ENCODE measurements around the gene FAM237B.

The FAM237B gene

DNA sequence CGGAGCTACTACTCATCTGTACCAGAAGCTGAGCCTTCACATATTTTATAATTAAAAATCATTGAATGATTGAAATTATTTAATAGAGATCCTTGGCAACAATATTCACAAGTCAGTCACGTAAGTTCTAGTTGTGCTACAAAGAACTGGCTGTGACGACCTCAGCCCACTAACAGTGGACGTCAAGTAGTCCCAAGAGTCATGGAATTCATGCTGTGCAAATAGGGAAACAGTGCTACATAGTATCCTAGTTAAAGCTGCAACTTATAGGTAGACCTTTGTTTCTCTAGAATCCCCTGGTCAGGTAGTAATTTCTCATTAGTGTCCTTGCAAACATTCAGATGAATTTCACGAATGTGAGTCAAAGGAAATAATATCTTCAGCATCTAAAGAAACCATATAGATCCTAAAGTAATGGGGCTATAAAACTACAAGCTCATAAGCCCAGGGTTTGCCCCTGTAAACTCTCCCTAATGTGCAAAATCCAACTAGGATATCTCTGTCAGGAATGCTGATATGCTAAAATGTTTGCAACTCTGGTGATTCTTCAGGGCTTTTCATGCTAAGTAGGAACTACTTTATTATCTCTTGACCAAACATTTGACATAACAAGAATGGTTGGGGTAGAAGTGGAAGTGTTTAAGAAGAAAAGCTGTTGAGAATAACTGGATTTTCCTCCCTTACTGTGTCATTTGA is 44.9 kb downstream of the FAM237B start:
- no peaks in the 10 kb centered on the region for H3K27me3 ChIP-seq (ENCODE audit: insufficient read depth, low read length)
- no peak overlapping the region for H3K27ac ChIP-seq (ENCODE audit: low read depth, low read length, poor library complexity, severe bottlenecking)
- no peaks in the 10 kb centered on the region for H3K79me2 ChIP-seq (ENCODE audit: insufficient read depth, low read length)
- no peak overlapping the region for H3K4me3 ChIP-seq (ENCODE audit: low read depth, low read length, poor library complexity, severe bottlenecking)
- H3K4me1 ChIP-seq (ENCODE audit: insufficient read depth, low read length, severe bottlenecking): no peaks in the 10 kb centered on the region
- H3F3A ChIP-seq (ENCODE audit: insufficient read depth, low read length): no peaks in the 10 kb centered on the region
- H3K9ac ChIP-seq (ENCODE audit: low read length): no peak overlapping the region
- H2AFZ ChIP-seq (ENCODE audit: low read length): no peak overlapping the region
- TF ChIP-seq, protein P1, sequence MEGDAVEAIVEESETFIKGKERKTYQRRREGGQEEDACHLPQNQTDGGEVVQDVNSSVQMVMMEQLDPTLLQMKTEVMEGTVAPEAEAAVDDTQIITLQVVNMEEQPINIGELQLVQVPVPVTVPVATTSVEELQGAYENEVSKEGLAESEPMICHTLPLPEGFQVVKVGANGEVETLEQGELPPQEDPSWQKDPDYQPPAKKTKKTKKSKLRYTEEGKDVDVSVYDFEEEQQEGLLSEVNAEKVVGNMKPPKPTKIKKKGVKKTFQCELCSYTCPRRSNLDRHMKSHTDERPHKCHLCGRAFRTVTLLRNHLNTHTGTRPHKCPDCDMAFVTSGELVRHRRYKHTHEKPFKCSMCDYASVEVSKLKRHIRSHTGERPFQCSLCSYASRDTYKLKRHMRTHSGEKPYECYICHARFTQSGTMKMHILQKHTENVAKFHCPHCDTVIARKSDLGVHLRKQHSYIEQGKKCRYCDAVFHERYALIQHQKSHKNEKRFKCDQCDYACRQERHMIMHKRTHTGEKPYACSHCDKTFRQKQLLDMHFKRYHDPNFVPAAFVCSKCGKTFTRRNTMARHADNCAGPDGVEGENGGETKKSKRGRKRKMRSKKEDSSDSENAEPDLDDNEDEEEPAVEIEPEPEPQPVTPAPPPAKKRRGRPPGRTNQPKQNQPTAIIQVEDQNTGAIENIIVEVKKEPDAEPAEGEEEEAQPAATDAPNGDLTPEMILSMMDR (IDR thresholded peaks at IDR 0.05; ENCODE audit: low read length): no peak
- no peak for TF ChIP-seq EZH2 (IDR thresholded peaks at IDR 0.05; ENCODE audit: borderline replicate concordance, low read length)
- H3K9me3 ChIP-seq (ENCODE audit: low read length): no peaks in the 10 kb centered on the region
- no peaks in the 10 kb centered on the region for H3K9me2 ChIP-seq (ENCODE audit: low read depth, low read length)
- no peak overlapping the region for H3K4me2 ChIP-seq (ENCODE audit: low read length)
- H3K36me3 ChIP-seq (ENCODE audit: insufficient read depth, low read length): no peaks in the 10 kb centered on the region
- H4K20me1 ChIP-seq (ENCODE audit: insufficient read depth, low read length): no peaks in the 10 kb centered on the region

DNA sequence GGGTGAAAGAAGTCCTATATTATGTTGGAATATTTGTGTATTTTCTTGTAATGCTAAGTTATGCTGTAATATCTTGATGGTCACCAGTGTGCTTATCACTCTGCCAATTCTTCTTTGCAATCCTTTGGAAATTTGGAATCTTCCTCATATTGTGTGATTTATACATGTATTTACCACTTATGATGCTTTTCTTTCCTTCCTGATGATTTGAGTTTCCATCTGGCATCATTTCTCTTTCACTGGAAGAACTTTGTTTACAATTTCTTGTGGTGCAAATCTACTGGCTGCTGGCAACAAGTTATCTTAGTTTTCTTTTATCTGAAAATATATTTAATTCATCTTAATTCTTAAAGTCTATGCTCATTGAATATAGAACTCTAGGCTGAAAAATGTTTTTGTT is 46.9 kb downstream of the FAM237B start:
- no peaks in the 10 kb centered on the region for H3K4me1 ChIP-seq (ENCODE audit: insufficient read depth, low read length, severe bottlenecking)
- H3K79me2 ChIP-seq (ENCODE audit: insufficient read depth, low read length): no peaks in the 10 kb centered on the region
- no peak overlapping the region for H3K4me2 ChIP-seq (ENCODE audit: low read length)
- H3K4me3 ChIP-seq (ENCODE audit: low read depth, low read length, poor library complexity, severe bottlenecking): no peak overlapping the region
- no peak overlapping the region for H3K9ac ChIP-seq (ENCODE audit: low read length)
- H4K20me1 ChIP-seq (ENCODE audit: insufficient read depth, low read length): no peaks in the 10 kb centered on the region
- no peaks in the 10 kb centered on the region for H3F3A ChIP-seq (ENCODE audit: insufficient read depth, low read length)
- TF ChIP-seq, protein P1 (IDR thresholded peaks at IDR 0.05; ENCODE audit: low read length): no peak
- TF ChIP-seq EZH2 (IDR thresholded peaks at IDR 0.05; ENCODE audit: borderline replicate concordance, low read length): no peak
- no peak overlapping the region for H2AFZ ChIP-seq (ENCODE audit: low read length)
- H3K27ac ChIP-seq (ENCODE audit: low read depth, low read length, poor library complexity, severe bottlenecking): no peak overlapping the region
- H3K27me3 ChIP-seq (ENCODE audit: insufficient read depth, low read length): no peaks in the 10 kb centered on the region
- no peaks in the 10 kb centered on the region for H3K36me3 ChIP-seq (ENCODE audit: insufficient read depth, low read length)
- H3K9me2 ChIP-seq (ENCODE audit: low read depth, low read length): no peaks in the 10 kb centered on the region
- H3K9me3 ChIP-seq (ENCODE audit: low read length): no peaks in the 10 kb centered on the region

DNA sequence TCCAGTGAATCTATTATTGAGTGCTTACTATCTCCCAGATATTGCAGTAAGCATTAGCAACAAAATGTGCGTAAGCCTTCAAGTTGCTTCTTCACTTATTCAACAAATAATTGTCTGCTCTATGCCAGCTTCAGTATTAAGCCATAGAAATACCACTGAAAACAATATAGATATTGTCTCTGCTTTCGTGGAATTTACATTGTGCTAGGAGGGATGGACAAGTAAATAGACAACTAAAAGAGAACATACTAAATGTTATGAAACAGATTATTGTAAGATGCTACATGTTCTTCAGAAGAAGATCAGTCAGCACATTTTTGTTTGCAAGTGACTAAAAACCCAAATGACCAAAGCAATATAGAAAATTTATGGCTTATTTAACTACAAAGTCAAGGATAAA is 48.9 kb downstream of the FAM237B start:
- TF ChIP-seq, protein P1 (IDR thresholded peaks at IDR 0.05; ENCODE audit: low read length): no peak
- no peak for TF ChIP-seq EZH2 (IDR thresholded peaks at IDR 0.05; ENCODE audit: borderline replicate concordance, low read length)
- no peaks in the 10 kb centered on the region for H3K9me2 ChIP-seq (ENCODE audit: low read depth, low read length)
- H3F3A ChIP-seq (ENCODE audit: insufficient read depth, low read length): no peaks in the 10 kb centered on the region
- H3K9me3 ChIP-seq (ENCODE audit: low read length): no peaks in the 10 kb centered on the region
- no peak overlapping the region for H3K4me3 ChIP-seq (ENCODE audit: low read depth, low read length, poor library complexity, severe bottlenecking)
- no peak overlapping the region for H3K9ac ChIP-seq (ENCODE audit: low read length)
- no peaks in the 10 kb centered on the region for H3K4me1 ChIP-seq (ENCODE audit: insufficient read depth, low read length, severe bottlenecking)
- H4K20me1 ChIP-seq (ENCODE audit: insufficient read depth, low read length): no peaks in the 10 kb centered on the region
- H3K4me2 ChIP-seq (ENCODE audit: low read length): no peak overlapping the region
- H3K27ac ChIP-seq (ENCODE audit: low read depth, low read length, poor library complexity, severe bottlenecking): no peak overlapping the region
- no peaks in the 10 kb centered on the region for H3K79me2 ChIP-seq (ENCODE audit: insufficient read depth, low read length)
- no peak overlapping the region for H2AFZ ChIP-seq (ENCODE audit: low read length)
- H3K36me3 ChIP-seq (ENCODE audit: insufficient read depth, low read length): no peaks in the 10 kb centered on the region
- H3K27me3 ChIP-seq (ENCODE audit: insufficient read depth, low read length): no peaks in the 10 kb centered on the region

Measured in OCI-LY1 (cell line).